HepG2 (cell line): ENCODE measurements around the gene CLTCL1. TPM values are rescaled to one million over a fixed set of nuclear protein-coding genes. Genes with fewer than 3 reads are reported as not detected.

Source experiments
- ATAC-seq: fragments of 200-7000 bp; cut with Tn5 transposase; 3 replicates; pipeline ENCODE4 v1.9.1; 2020; ENCODE audit warnings: mild to moderate bottlenecking, moderate library complexity
- BruUV-seq: library from RNA; stranded (reverse); fragments of 400-500 nt; replicated peaks from 2 replicates; lab custom pipeline; 2021; lab: Mats Ljungman, UMichigan
- CTCF ChIA-PET: fragments of 300-600 bp; formaldehyde crosslinking; extraction: SDS; loops from one replicate; lab custom pipeline; 2021; ENCODE audit warnings: low total read pairs, inconsistent platforms, low intra/inter-chr PET ratio; lab: Yijun Ruan, JAX
- POLR2A ChIA-PET: fragments of 350-600 bp; sonication (Branson Sonifier 250); formaldehyde crosslinking; loops from one replicate; lab custom pipeline; 2020; ENCODE audit warnings: antibody characterized with exemption, inconsistent platforms; lab: Yijun Ruan, JAX
- DNase-seq: peaks from one replicate; pipeline ENCODE4 v3.0.0-alpha.2; 2015; ENCODE audit warnings: low spot score
- FAIRE-seq: peaks from 3 replicates; lab custom pipeline; 2011; peaks lifted over from hg19 to GRCh38; lab: Jason Lieb, UNC
- H2AFZ ChIP-seq: one replicate; pipeline ENCODE4 v1.6.1; 2011; ENCODE audit warnings: low read length, inconsistent platforms
- H3K27ac ChIP-seq: fragments of 300-600 bp; 3 replicates; pipeline ENCODE4 v1.8.0; 2011; ENCODE audit warnings: mixed run types, mild to moderate bottlenecking, mixed read lengths, low read length, inconsistent platforms; ENCODE audit not compliant: insufficient read depth; ENCODE audit errors: extremely low read length
- H3K27me3 ChIP-seq, 2 experiments: fragments of 200-600 bp in 1 of 2; 2 replicates in 1 of 2; 3 replicates in 1 of 2; pipeline versions ENCODE4 v1.6.0 to v1.8.0; 2011; ENCODE audit warnings: low read length in 2 of 2, mild to moderate bottlenecking in 2 of 2, moderate library complexity in 2 of 2, inconsistent platforms in 1 of 2; ENCODE audit not compliant: insufficient read depth in 2 of 2, control insufficient read depth in 1 of 2
- H3K36me3 ChIP-seq, 2 experiments: fragments of 200-600 bp in 1 of 2; replicated peaks in 1 of 2; 2 replicates in 1 of 2; 3 replicates in 1 of 2; pipeline versions ENCODE4 v1.5.1 to v1.8.0; 2011; ENCODE audit warnings: low read length in 2 of 2, inconsistent platforms in 1 of 2; ENCODE audit not compliant: insufficient read depth in 2 of 2, control insufficient read depth in 1 of 2
- H3K4me1 ChIP-seq: 2 replicates; pipeline ENCODE4 v1.5.1; 2012; ENCODE audit warnings: low read length, inconsistent platforms; ENCODE audit not compliant: insufficient read depth
- H3K4me2 ChIP-seq: 2 replicates; pipeline ENCODE4 v1.6.0; 2011; ENCODE audit warnings: low read depth, low read length, inconsistent platforms
- H3K4me3 ChIP-seq, 3 experiments: fragments of 200-600 bp in 1 of 3; sonication (generic), shearing (Covaris generic) in 1 of 3; replicated peaks in 1 of 3; 2 replicates each; pipeline ENCODE4 v1.5.1; 2011 to 2016; ENCODE audit warnings: low read length in 3 of 3, inconsistent platforms in 2 of 3, low read depth in 2 of 3, mild to moderate bottlenecking in 2 of 3, control low read depth in 1 of 3, mixed read lengths in 1 of 3; ENCODE audit not compliant: insufficient read depth in 1 of 3
- H3K79me2 ChIP-seq: one replicate; pipeline ENCODE4 v1.6.1; 2011; ENCODE audit warnings: low read length, inconsistent platforms; ENCODE audit not compliant: insufficient read depth
- H3K9ac ChIP-seq: 2 replicates; pipeline ENCODE4 v1.6.0; 2011; ENCODE audit warnings: mild to moderate bottlenecking, low read depth, low read length, inconsistent platforms; ENCODE audit not compliant: insufficient read depth
- H3K9me3 ChIP-seq: 2 replicates; pipeline ENCODE4 v1.5.1; 2012; ENCODE audit warnings: mild to moderate bottlenecking, low read length
- H4K20me1 ChIP-seq: 2 replicates; pipeline ENCODE4 v1.6.0; 2011; ENCODE audit warnings: inconsistent platforms, mild to moderate bottlenecking, low read length, moderate library complexity; ENCODE audit not compliant: insufficient read depth
- CBX1 ChIP-seq: IDR thresholded peaks from one replicate; pipeline ENCODE4 v1.6.1; 2016; ENCODE audit warnings: antibody characterized with exemption, low read depth
- CBX2 ChIP-seq, 2 experiments: fragments of 200-600 bp in 1 of 2; sonication (generic); formaldehyde crosslinking in 1 of 2; IDR thresholded peaks; 2 replicates each; pipeline versions ENCODE4 v1.7.0 to v1.8.1; 2018 to 2022; ENCODE audit warnings: low read depth in 2 of 2, low read length in 1 of 2, mild to moderate bottlenecking in 1 of 2, missing genetic modification reagents in 1 of 2
- HMG20B ChIP-seq: conservative IDR thresholded peaks from 2 replicates; pipeline ENCODE4 v1.6.1; 2016; ENCODE audit warnings: missing genetic modification reagents, missing compliant biosample characterization
- MTF1 ChIP-seq: sonication (generic); formaldehyde crosslinking; IDR thresholded peaks from 2 replicates; pipeline ENCODE4 v1.5.0; 2020; ENCODE audit warnings: missing genetic modification reagents
- POLR2AphosphoS5 ChIP-seq: IDR thresholded peaks from 2 replicates; pipeline ENCODE4 v1.6.1; 2012; ENCODE audit warnings: low read depth, low read length
- SRY ChIP-seq: sonication (generic); formaldehyde crosslinking; IDR thresholded peaks from 2 replicates; pipeline ENCODE4 v1.8.0; 2022; ENCODE audit warnings: mild to moderate bottlenecking, missing genetic modification reagents
- TRIM24 ChIP-seq: sonication (generic); formaldehyde crosslinking; IDR thresholded peaks from 2 replicates; pipeline ENCODE4 v1.8.0; 2022; ENCODE audit warnings: mild to moderate bottlenecking, missing genetic modification reagents
- XRCC5 ChIP-seq: fragments of 200-400 bp; formaldehyde crosslinking; optimal IDR thresholded peaks from 2 replicates; pipeline ENCODE3; 2017; ENCODE audit warnings: mild to moderate bottlenecking, low read length
- ZNF101 ChIP-seq: sonication (generic); formaldehyde crosslinking; IDR thresholded peaks from 2 replicates; pipeline ENCODE4 v1.4.0; 2020; ENCODE audit warnings: mild to moderate bottlenecking, low read depth, missing genetic modification reagents, borderline replicate concordance
- ZNF232 ChIP-seq: sonication (generic); formaldehyde crosslinking; IDR thresholded peaks from 2 replicates; pipeline ENCODE4 v1.4.0; 2020; ENCODE audit warnings: missing genetic modification reagents, borderline replicate concordance
- ZNF451 ChIP-seq: sonication (generic); formaldehyde crosslinking; IDR thresholded peaks from 2 replicates; pipeline ENCODE4 v1.5.0; 2020; ENCODE audit warnings: mild to moderate bottlenecking, missing genetic modification reagents
- ZNF543 ChIP-seq: sonication (generic); formaldehyde crosslinking; IDR thresholded peaks from 2 replicates; pipeline ENCODE4 v1.4.0; 2020; ENCODE audit warnings: mild to moderate bottlenecking, missing genetic modification reagents
- ZNF563 ChIP-seq: sonication (generic); formaldehyde crosslinking; IDR thresholded peaks from 2 replicates; pipeline ENCODE4 v1.8.0; 2022; ENCODE audit warnings: mild to moderate bottlenecking, moderate library complexity, missing genetic modification reagents
- ZNF619 ChIP-seq: sonication (generic); formaldehyde crosslinking; IDR thresholded peaks from 2 replicates; pipeline ENCODE4 v1.4.0; 2020; ENCODE audit warnings: mild to moderate bottlenecking, missing genetic modification reagents
- WGBS: methylation state at CpG from one replicate; pipeline ENCODE4 v1.1.6; 2017; ENCODE audit warnings: low lambda C conversion rate; 5-methylcytosine and 5-hydroxymethylcytosine counted together
- in situ Hi-C: cut with HindIII; loops from 2 replicates; pipeline ENCODE4 v1.10.0; 2017; ENCODE audit warnings: low pct_unique_long_range_greater_than_20kb; ENCODE audit not compliant: extremely low pct_ligation_motif_present
- intact Hi-C: fragments of 100-400 bp; cut with micrococcal nuclease; formaldehyde crosslinking; loops from one replicate; pipeline ENCODE4 v1.10.0; 2022; ENCODE audit not compliant: unreplicated experiment
- polyA plus RNA-seq, 8 experiments: library from polyadenylated mRNA; depleted of rRNA in 3 of 8; stranded (reverse) in 7 of 8; unstranded in 1 of 8; fragments of >200 nt; fragmentation: Illumina TruSeq in 4 of 8; extraction: Trizol in 4 of 8; gene quantifications; 2 replicates each; pipeline versions ENCODE4 v1.2.1 to v1.2.3, GENCODE V29; 2011 to 2016; ENCODE audit warnings: low read depth in 4 of 8, missing spikeins in 1 of 8, mixed read lengths in 1 of 8; ENCODE audit not compliant: insufficient read depth in 1 of 8
- total RNA-seq, 5 experiments: library from RNA; depleted of rRNA; stranded (reverse); fragments of >200 nt; fragmentation: Illumina TruSeq; extraction: Trizol; gene quantifications; 2 replicates each; pipeline ENCODE4 v1.2.3, GENCODE V29; 2016; ENCODE audit warnings: low read depth in 1 of 5
- TF ChIP-seq, protein P1 (sequence below): sonication (generic); formaldehyde crosslinking; conservative IDR thresholded peaks from 2 replicates; pipeline ENCODE4 v1.4.0; 2020; ENCODE audit warnings: missing genetic modification reagents
- TF ChIP-seq, protein P2 (sequence below): sonication (generic); formaldehyde crosslinking; IDR thresholded peaks from 2 replicates; pipeline ENCODE4 v1.5.1; 2020; ENCODE audit warnings: missing genetic modification reagents, mild to moderate bottlenecking, borderline replicate concordance
- TF ChIP-seq, protein P3 (sequence below): IDR thresholded peaks from 2 replicates; pipeline ENCODE4 v1.6.1; 2012; ENCODE audit warnings: low read length, improper control_type of control experiment

CLTCL1 gene
- total and polyA plus RNA-seq, 2 of the 13 experiments (the other 11 are each of a cell fraction or from before 2014, with no cell fraction given) = 8.1 to 10.9 TPM

DNA sequence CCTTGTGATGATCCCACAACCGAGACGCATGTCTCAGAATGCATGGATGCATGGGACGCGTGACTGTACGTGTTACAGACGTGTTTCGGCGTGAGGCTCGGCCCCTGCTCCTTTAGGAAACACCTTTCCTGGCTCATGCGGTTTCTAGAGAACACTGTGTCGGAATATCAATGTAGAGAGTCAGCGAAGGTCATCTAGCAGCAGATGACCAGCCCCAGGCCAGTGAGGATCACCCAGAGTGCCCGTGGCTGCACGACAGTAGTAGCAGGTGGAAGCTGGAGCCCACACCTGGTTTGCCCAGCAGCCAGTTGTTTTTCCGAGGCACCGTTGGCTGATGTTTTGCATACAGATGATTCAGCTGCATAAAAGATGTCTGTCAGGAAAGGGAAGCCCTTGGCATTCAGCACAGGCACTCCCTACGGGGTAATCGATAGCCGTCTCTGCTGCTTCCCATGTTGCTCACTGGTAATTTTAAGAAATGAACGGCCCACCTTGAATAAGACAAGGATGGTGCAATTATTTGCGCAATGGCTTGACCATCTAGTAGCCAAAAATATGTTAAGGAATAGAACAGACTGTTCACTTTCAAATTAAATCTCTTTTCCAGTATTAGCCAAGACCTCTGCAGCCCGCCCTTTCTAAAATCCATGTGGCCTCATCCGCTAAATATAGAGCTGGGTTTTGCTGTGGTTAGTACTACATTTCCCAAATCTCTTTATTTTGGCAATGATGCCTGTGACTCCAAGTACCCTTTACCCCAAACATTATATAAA, 1.1 kb upstream of the CLTCL1 start (continued):
- TF ChIP-seq POLR2AphosphoS5 = no peak
- no peak for TF ChIP-seq ZNF101 (CRISPR knock-in tag)
- TF ChIP-seq XRCC5 = no peak

DNA sequence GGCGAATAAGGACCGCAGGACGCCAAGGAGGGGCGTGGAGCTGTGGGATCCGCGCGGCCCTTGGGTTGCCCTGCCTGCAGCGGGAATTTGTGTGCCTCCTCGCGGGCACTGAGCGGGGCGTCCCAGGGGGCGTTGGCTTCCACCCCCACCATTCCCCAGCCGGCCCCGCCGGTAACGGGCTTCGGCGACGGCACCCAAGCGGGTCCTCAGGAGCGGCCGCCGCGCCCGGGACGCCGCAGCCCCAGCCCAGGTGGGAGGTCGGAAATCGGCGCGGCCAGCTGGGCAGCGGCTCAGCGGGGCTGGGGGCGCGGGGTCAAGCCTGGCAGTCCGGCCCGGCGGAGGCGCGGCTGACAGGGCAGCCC, 320 bp downstream of the CLTCL1 start:
- CTCF ChIA-PET = no interaction called here
- no TSS peak for BruUV-seq
- FAIRE-seq = no peak
- 0% methylated on average over 6 of the region's 41 CpGs for WGBS
- in situ Hi-C loops = loop anchor here (5.0 to 10.0 kb wide), 3 partner anchors 109 to 344 kb away; partner anchors contain the start of genes CDC45 and UFD1
- H3K4me3 ChIP-seq = peak overlapping the region; percentile 76 to 82 (median 80)
- POLR2A ChIA-PET = interaction anchor here (0.6 to 3.0 kb wide), 11 partner anchors 9 to 652 kb away, joined by 3 to 16 read pairs (median 4); partner anchors contain the start of genes DGCR2, HIRA, MRPL40 and SLC25A1
- H3K9ac ChIP-seq = peak overlapping the region; percentile 83
- H3K27me3 ChIP-seq = no peaks in the 10 kb centered on the region; a peak in 1 of 5 replicates
- peaks cover 35% of the 10 kb centered on the region for H3K4me1 ChIP-seq
- DNase-seq = no peak
- no peaks in the 10 kb centered on the region for H3K79me2 ChIP-seq
- no peaks in the 10 kb centered on the region; a peak in 2 of 5 replicates for H3K36me3 ChIP-seq
- peak overlapping the region; percentile 96 for H3K4me2 ChIP-seq
- peak overlapping the region; percentile 48 for H3K27ac ChIP-seq
- no peaks in the 10 kb centered on the region for H3K9me3 ChIP-seq
- no peak overlapping the region for H2AFZ ChIP-seq
- no peaks in the 10 kb centered on the region; the same call in 1 of the 2 replicates for H4K20me1 ChIP-seq
- peak; percentile 61 for ATAC-seq
- intact Hi-C loops = loop anchor here (1.0 kb wide), 1 partner anchor 147 kb away; the partner anchor contains the start of gene ESS2
- TF ChIP-seq MTF1 (no peak), HMG20B (CRISPR knock-in tag) (no peak), ZNF451 (CRISPR knock-in tag) (no peak), TRIM24 (CRISPR knock-in tag) (no peak), CBX2 (IDR thresholded peaks at IDR 0.05; ENCODE audit: low read depth, low read length) (no peak), CBX2 (CRISPR knock-in tag; IDR thresholded peaks at IDR 0.05; ENCODE audit: low read depth) (no peak), ZNF543 (CRISPR knock-in tag) (peak; percentile 60; the same call in 1 of the 2 replicates), CBX1 (no peak), SRY (CRISPR knock-in tag) (0 out of 2 replicates have a peak, but pooled peaks have one; percentile 9), ZNF232 (no peak), ZNF563 (no peak; the same call in 1 of the 2 replicates), ZNF619 (0 out of 2 replicates have a peak, but pooled peaks have one; percentile 54)
- TF ChIP-seq, protein P1, sequence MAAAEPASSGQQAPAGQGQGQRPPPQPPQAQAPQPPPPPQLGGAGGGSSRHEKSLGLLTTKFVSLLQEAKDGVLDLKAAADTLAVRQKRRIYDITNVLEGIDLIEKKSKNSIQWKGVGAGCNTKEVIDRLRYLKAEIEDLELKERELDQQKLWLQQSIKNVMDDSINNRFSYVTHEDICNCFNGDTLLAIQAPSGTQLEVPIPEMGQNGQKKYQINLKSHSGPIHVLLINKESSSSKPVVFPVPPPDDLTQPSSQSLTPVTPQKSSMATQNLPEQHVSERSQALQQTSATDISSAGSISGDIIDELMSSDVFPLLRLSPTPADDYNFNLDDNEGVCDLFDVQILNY (CRISPR knock-in tag) = no peak
- TF ChIP-seq, protein P2, sequence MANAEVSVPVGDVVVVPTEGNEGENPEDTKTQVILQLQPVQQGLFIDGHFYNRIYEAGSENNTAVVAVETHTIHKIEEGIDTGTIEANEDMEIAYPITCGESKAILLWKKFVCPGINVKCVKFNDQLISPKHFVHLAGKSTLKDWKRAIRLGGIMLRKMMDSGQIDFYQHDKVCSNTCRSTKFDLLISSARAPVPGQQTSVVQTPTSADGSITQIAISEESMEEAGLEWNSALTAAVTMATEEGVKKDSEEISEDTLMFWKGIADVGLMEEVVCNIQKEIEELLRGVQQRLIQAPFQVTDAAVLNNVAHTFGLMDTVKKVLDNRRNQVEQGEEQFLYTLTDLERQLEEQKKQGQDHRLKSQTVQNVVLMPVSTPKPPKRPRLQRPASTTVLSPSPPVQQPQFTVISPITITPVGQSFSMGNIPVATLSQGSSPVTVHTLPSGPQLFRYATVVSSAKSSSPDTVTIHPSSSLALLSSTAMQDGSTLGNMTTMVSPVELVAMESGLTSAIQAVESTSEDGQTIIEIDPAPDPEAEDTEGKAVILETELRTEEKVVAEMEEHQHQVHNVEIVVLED (CRISPR knock-in tag) = no peak
- TF ChIP-seq, protein P3, sequence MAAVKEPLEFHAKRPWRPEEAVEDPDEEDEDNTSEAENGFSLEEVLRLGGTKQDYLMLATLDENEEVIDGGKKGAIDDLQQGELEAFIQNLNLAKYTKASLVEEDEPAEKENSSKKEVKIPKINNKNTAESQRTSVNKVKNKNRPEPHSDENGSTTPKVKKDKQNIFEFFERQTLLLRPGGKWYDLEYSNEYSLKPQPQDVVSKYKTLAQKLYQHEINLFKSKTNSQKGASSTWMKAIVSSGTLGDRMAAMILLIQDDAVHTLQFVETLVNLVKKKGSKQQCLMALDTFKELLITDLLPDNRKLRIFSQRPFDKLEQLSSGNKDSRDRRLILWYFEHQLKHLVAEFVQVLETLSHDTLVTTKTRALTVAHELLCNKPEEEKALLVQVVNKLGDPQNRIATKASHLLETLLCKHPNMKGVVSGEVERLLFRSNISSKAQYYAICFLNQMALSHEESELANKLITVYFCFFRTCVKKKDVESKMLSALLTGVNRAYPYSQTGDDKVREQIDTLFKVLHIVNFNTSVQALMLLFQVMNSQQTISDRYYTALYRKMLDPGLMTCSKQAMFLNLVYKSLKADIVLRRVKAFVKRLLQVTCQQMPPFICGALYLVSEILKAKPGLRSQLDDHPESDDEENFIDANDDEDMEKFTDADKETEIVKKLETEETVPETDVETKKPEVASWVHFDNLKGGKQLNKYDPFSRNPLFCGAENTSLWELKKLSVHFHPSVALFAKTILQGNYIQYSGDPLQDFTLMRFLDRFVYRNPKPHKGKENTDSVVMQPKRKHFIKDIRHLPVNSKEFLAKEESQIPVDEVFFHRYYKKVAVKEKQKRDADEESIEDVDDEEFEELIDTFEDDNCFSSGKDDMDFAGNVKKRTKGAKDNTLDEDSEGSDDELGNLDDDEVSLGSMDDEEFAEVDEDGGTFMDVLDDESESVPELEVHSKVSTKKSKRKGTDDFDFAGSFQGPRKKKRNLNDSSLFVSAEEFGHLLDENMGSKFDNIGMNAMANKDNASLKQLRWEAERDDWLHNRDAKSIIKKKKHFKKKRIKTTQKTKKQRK = no peak
